Activated CD8-positive, alpha-beta memory T cell treated with anti-CD3 and anti-CD28 coated beads for 1 hour (primary cell): ENCODE data around the gene ITGB1.
"Not testable (repeated sequence)": the region's sequence is repeated elsewhere in the genome, so short reads cannot be mapped to it uniquely, and the experiment has no call there.

Source experiments
- DNase-seq, 2 donors: peaks; one replicate each; pipeline ENCODE4 v3.0.0-alpha.2; 2020; ENCODE audit warnings: low read depth in 1 of 2; ENCODE audit errors: extremely low read depth in 1 of 2

ITGB1 gene

GRCh38 chr10:32939296-32940111 is 18.5 kb downstream of the ITGB1 start:
- DNase-seq = no peak

- DNase-seq = no peak
Measured at GRCh38 chr10:32938554-32939061, 19.4 kb downstream of the ITGB1 start.

GRCh38 chr10:32937911-32938424 is 20.1 kb downstream of the ITGB1 start:
- DNase-seq = no peak

GRCh38 chr10:32932225-32932729 is 25.8 kb downstream of the ITGB1 start:
- DNase-seq = no peak

- DNase-seq = no peak
Measured at GRCh38 chr10:32931593-32931992, 26.4 kb downstream of the ITGB1 start.

GRCh38 chr10:32930036-32930435 is 28.0 kb downstream of the ITGB1 start:
- DNase-seq = no peak

GRCh38 chr10:32929634-32930033 is 28.4 kb downstream of the ITGB1 start:
- no peak for DNase-seq

GRCh38 chr10:32927750-32928149 is 30.3 kb downstream of the ITGB1 start:
- no peak for DNase-seq

GRCh38 chr10:32923849-32924248 is 34.2 kb downstream of the ITGB1 start:
- no peak for DNase-seq

GRCh38 chr10:32923134-32923533 is 34.9 kb downstream of the ITGB1 start:
- no peak for DNase-seq

GRCh38 chr10:32922170-32922569 is 35.9 kb downstream of the ITGB1 start:
- DNase-seq = no peak

- DNase-seq = not testable (repeated sequence)
Measured at GRCh38 chr10:32917817-32918216, 40.2 kb downstream of the ITGB1 start.

- no peak for DNase-seq
Measured at GRCh38 chr10:32911285-32912016, 46.6 kb downstream of the ITGB1 start.

GRCh38 chr10:32909970-32910369 is 48.1 kb downstream of the ITGB1 start:
- not testable (repeated sequence) for DNase-seq

GRCh38 chr10:32909456-32909855 is 48.6 kb downstream of the ITGB1 start:
- no peak for DNase-seq

- no peak for DNase-seq
Measured at GRCh38 chr10:32906595-32906994, 51.4 kb downstream of the ITGB1 start.

- no peak for DNase-seq
Measured at GRCh38 chr10:32905466-32905865, 52.6 kb downstream of the ITGB1 start.

- DNase-seq = no peak
Measured at GRCh38 chr10:32901815-32902214, 56.2 kb downstream of the ITGB1 start.

GRCh38 chr10:32895200-32895968 is 62.6 kb downstream of the ITGB1 start:
- not testable (repeated sequence) for DNase-seq

GRCh38 chr10:32893916-32894664 is 63.9 kb downstream of the ITGB1 start:
- no peak for DNase-seq
